ENCODE data around the gene CPN1.
"Not testable (repeated sequence)": the region's sequence is repeated elsewhere in the genome, so short reads cannot be mapped to it uniquely, and the experiment has no call there.

CPN1 gene

GRCh38 chr10:100022403-100022802, 59.3 kb downstream of the CPN1 start:
- DNase-seq (ENCODE audit: low read depth) = no peak

- DNase-seq (ENCODE audit: low read depth) = no peak
Measured at GRCh38 chr10:100021322-100021721, 60.3 kb downstream of the CPN1 start.

GRCh38 chr10:100020886-100021253, 60.8 kb downstream of the CPN1 start:
- no peak for DNase-seq (ENCODE audit: low read depth)

GRCh38 chr10:100020142-100020885, 61.4 kb downstream of the CPN1 start:
- no peak for DNase-seq (ENCODE audit: low read depth)

GRCh38 chr10:100019787-100020141, 61.9 kb downstream of the CPN1 start:
- no peak for DNase-seq (ENCODE audit: low read depth)

- DNase-seq (ENCODE audit: low read depth) = no peak
Measured at GRCh38 chr10:100014071-100014762, 67.5 kb downstream of the CPN1 start.

GRCh38 chr10:100013621-100014020, 68.0 kb downstream of the CPN1 start:
- DNase-seq (ENCODE audit: low read depth) = no peak

GRCh38 chr10:100011906-100012305, 69.8 kb downstream of the CPN1 start:
- DNase-seq (ENCODE audit: low read depth) = not testable (repeated sequence)

GRCh38 chr10:100009793-100010676, 71.6 kb downstream of the CPN1 start, which contains the start of gene DNMBP:
TSS of gene DNMBP (minus strand) at chr10:100009947. CDS start at chr10:99972124, 37,823 bp downstream.
- DNase-seq (ENCODE audit: low read depth) = peak; percentile 64

GRCh38 chr10:100009283-100009792, 72.3 kb downstream of the CPN1 start:
- no peak for DNase-seq (ENCODE audit: low read depth)

GRCh38 chr10:100008708-100009282, 72.9 kb downstream of the CPN1 start:
- DNase-seq (ENCODE audit: low read depth) = no peak

- DNase-seq (ENCODE audit: low read depth) = no peak
Measured at GRCh38 chr10:100008142-100008522, 73.5 kb downstream of the CPN1 start.

- DNase-seq (ENCODE audit: low read depth) = no peak
Measured at GRCh38 chr10:100007231-100008141, 74.2 kb downstream of the CPN1 start.

GRCh38 chr10:100006243-100006886, 75.3 kb downstream of the CPN1 start:
- DNase-seq (ENCODE audit: low read depth) = no peak

GRCh38 chr10:100004805-100005510, 76.7 kb downstream of the CPN1 start:
- no peak for DNase-seq (ENCODE audit: low read depth)

- DNase-seq (ENCODE audit: low read depth) = no peak
Measured at GRCh38 chr10:100000109-100000644, 81.5 kb downstream of the CPN1 start.

- DNase-seq (ENCODE audit: low read depth) = no peak
Measured at GRCh38 chr10:99999319-100000108, 82.2 kb downstream of the CPN1 start.

GRCh38 chr10:99998889-99999288, 82.8 kb downstream of the CPN1 start:
- DNase-seq (ENCODE audit: low read depth) = no peak
